BE2C (cell line): ENCODE data around the gene CCL26.
"Not testable (repeated sequence)": the region's sequence is repeated elsewhere in the genome, so short reads cannot be mapped to it uniquely, and the experiment has no call there.

Experiments
- DNase-seq: peaks from one replicate; pipeline ENCODE4 v3.0.0-alpha.2; 2020
- H3K27me3 ChIP-seq: fragments of 250-450 bp; sonication (Bioruptor Pico); 2 replicates; pipeline ENCODE4 v1.5.1; 2020; ENCODE audit warnings: mild to moderate bottlenecking
- H3K36me3 ChIP-seq: fragments of 250-450 bp; sonication (Bioruptor Pico); 2 replicates; pipeline ENCODE4 v1.5.1; 2020; ENCODE audit warnings: mild to moderate bottlenecking
- H3K4me1 ChIP-seq: fragments of 250-450 bp; sonication (Bioruptor Pico); 2 replicates; pipeline ENCODE4 v1.5.1; 2020
- H3K4me3 ChIP-seq: 2 replicates; pipeline ENCODE4 v1.5.1; 2011; ENCODE audit warnings: low read depth, low read length
- H3K9me3 ChIP-seq: fragments of 250-450 bp; sonication (Bioruptor Pico); 2 replicates; pipeline ENCODE4 v1.5.1; 2020
- TF ChIP-seq, protein P1 (sequence below): IDR thresholded peaks from 2 replicates; pipeline ENCODE4 v1.5.1; 2012; ENCODE audit warnings: mild to moderate bottlenecking, low read depth, low read length

The CCL26 gene

GRCh38 chr7:75776295-75776971, 4.4 kb upstream of the CCL26 start:
- TF ChIP-seq, protein P1, sequence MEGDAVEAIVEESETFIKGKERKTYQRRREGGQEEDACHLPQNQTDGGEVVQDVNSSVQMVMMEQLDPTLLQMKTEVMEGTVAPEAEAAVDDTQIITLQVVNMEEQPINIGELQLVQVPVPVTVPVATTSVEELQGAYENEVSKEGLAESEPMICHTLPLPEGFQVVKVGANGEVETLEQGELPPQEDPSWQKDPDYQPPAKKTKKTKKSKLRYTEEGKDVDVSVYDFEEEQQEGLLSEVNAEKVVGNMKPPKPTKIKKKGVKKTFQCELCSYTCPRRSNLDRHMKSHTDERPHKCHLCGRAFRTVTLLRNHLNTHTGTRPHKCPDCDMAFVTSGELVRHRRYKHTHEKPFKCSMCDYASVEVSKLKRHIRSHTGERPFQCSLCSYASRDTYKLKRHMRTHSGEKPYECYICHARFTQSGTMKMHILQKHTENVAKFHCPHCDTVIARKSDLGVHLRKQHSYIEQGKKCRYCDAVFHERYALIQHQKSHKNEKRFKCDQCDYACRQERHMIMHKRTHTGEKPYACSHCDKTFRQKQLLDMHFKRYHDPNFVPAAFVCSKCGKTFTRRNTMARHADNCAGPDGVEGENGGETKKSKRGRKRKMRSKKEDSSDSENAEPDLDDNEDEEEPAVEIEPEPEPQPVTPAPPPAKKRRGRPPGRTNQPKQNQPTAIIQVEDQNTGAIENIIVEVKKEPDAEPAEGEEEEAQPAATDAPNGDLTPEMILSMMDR, result no peak
- Histone ChIP-seq H3K27me3 (no peaks in the 10 kb centered on the region), H3K4me1 (no peaks in the 10 kb centered on the region), H3K4me3 (no peak overlapping the region), H3K9me3 (no peaks in the 10 kb centered on the region), H3K36me3 (no peaks in the 10 kb centered on the region)
- no peak for DNase-seq

DNA sequence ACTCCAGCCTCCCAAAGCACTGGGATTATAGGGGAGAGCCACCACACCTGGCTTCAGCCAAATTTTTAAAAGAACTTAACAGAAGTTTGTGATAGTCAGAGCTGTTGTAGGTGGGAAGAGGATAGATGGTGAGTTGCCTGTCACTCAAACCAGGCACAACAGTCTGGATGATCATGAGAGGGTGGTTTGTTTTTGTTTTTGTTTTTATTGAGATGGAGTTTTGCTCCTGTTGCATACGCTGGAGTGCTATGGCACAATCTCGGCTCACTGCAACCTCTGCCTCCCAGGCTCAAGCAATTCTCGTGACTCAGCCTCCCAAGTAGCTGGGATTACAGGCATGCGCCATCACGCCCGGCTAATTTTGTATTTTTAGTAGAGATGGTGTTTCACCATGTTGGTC, 1.9 kb upstream of the CCL26 start:
- not testable (repeated sequence) for H3K9me3 ChIP-seq, H3K4me1 ChIP-seq, H3K27me3 ChIP-seq, DNase-seq, H3K36me3 ChIP-seq, H3K4me3 ChIP-seq

GRCh38 chr7:75771224-75771623, 787 bp downstream of the CCL26 start:
- DNase-seq, result no peak
- Histone ChIP-seq H3K4me1 (no peaks in the 10 kb centered on the region), H3K9me3 (no peaks in the 10 kb centered on the region), H3K27me3 (no peaks in the 10 kb centered on the region), H3K36me3 (no peaks in the 10 kb centered on the region), H3K4me3 (no peak overlapping the region)
- TF ChIP-seq, protein P1, result no peak

- no peak for DNase-seq
- TF ChIP-seq, protein P1, result peak; percentile 76
- Histone ChIP-seq H3K27me3 (no peaks in the 10 kb centered on the region), H3K36me3 (no peaks in the 10 kb centered on the region), H3K4me3 (no peak overlapping the region), H3K9me3 (no peaks in the 10 kb centered on the region), H3K4me1 (no peaks in the 10 kb centered on the region)
Observed at GRCh38 chr7:75762350-75762917, 9.6 kb downstream of the CCL26 start.

DNA sequence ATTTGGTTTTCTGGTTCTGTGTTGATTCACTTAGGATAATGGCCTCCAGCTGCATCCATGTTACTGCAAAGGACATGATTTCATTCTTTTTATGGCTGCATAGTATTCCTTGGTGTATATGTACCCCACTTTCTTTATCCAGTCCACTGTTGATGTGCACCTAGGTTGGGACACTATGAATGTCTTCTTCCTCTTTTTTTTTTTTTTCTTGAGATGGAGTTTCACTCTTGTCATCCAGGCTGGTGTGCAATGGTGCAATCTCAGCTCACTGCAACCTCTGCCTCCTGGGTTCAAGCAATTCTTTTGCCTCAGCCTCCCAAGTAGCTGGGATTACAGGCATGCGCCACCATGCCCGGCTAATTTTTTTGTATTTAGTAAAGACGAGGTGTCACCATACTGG, 10.2 kb downstream of the CCL26 start:
- H3K9me3 ChIP-seq, H3K36me3 ChIP-seq, DNase-seq, H3K27me3 ChIP-seq, H3K4me3 ChIP-seq, H3K4me1 ChIP-seq: not testable (repeated sequence)

- no peaks in the 10 kb centered on the region for H3K36me3 ChIP-seq
- TF ChIP-seq, protein P1, result no peak
- no peaks in the 10 kb centered on the region for H3K27me3 ChIP-seq
- H3K4me3 ChIP-seq, result no peak overlapping the region
- no peaks in the 10 kb centered on the region for H3K9me3 ChIP-seq
- H3K4me1 ChIP-seq, result no peaks in the 10 kb centered on the region
- no peak for DNase-seq
Observed at GRCh38 chr7:75758491-75758890, 13.5 kb downstream of the CCL26 start.

GRCh38 chr7:75757860-75758259, 14.2 kb downstream of the CCL26 start:
- H3K4me1 ChIP-seq, result no peaks in the 10 kb centered on the region
- H3K36me3 ChIP-seq, result no peaks in the 10 kb centered on the region
- TF ChIP-seq, protein P1, result no peak
- no peak for DNase-seq
- no peaks in the 10 kb centered on the region for H3K9me3 ChIP-seq
- no peak overlapping the region for H3K4me3 ChIP-seq
- no peaks in the 10 kb centered on the region for H3K27me3 ChIP-seq
